ENCODE results near the gene COL23A1. TPM values are rescaled to one million over a fixed set of nuclear protein-coding genes. Genes with fewer than 3 reads are reported as not detected.

The COL23A1 gene
- total RNA-seq, 2 experiments from 2014 or later = 0.11 TPM; not detected in 1

DNA sequence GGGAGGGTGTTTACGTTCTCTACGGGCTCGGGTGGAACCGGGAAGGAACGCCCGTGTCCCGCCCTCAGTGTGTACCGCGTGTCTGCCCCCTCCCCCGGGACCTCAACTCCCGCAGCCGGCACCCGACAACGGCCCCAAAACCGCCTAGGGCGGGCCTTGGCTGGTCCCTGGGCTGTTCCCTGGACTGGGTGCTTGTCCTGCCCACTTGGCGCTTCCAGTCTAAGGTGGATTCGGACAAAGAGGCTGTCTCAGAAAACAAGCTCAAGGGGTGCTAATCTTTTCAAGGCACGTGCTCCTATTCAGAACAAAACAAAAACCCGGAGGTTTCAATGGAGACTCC is 37.0 kb upstream of the COL23A1 start:
- Mint-ChIP-seq H3K36me3 (ENCODE audit: low read depth) (peaks cover 13% of the 10 kb centered on the region), H3K27me3 (peaks cover under 1% of the 10 kb centered on the region), H3K9me3 (no peaks in the 10 kb centered on the region), H3K27ac (peak overlapping the region; percentile 61), H3K4me3 (peak overlapping the region; percentile 90), H3K4me1 (ENCODE audit: low read depth) (peaks cover 28% of the 10 kb centered on the region)
- POLR2A ChIA-PET = interaction anchor here (1.4 kb wide), 1 partner anchor 104 kb away, joined by 3 read pairs; no protein-coding TSS in a partner anchor
- TF ChIP-seq, protein P1, sequence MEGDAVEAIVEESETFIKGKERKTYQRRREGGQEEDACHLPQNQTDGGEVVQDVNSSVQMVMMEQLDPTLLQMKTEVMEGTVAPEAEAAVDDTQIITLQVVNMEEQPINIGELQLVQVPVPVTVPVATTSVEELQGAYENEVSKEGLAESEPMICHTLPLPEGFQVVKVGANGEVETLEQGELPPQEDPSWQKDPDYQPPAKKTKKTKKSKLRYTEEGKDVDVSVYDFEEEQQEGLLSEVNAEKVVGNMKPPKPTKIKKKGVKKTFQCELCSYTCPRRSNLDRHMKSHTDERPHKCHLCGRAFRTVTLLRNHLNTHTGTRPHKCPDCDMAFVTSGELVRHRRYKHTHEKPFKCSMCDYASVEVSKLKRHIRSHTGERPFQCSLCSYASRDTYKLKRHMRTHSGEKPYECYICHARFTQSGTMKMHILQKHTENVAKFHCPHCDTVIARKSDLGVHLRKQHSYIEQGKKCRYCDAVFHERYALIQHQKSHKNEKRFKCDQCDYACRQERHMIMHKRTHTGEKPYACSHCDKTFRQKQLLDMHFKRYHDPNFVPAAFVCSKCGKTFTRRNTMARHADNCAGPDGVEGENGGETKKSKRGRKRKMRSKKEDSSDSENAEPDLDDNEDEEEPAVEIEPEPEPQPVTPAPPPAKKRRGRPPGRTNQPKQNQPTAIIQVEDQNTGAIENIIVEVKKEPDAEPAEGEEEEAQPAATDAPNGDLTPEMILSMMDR (IDR thresholded peaks at IDR 0.05) = no peak
- no peak for DNase-seq
- intact Hi-C loops (cut with micrococcal nuclease) = loop anchor here (10.0 kb wide), 1 partner anchor 108 kb away; the partner anchor contains the start of gene ZNF354A
- no peak for ATAC-seq
- CTCF ChIA-PET = interaction anchor here (2.9 kb wide), 1 partner anchor 104 kb away, joined by 10 read pairs; the partner anchor contains the start of gene ZNF354A

DNA sequence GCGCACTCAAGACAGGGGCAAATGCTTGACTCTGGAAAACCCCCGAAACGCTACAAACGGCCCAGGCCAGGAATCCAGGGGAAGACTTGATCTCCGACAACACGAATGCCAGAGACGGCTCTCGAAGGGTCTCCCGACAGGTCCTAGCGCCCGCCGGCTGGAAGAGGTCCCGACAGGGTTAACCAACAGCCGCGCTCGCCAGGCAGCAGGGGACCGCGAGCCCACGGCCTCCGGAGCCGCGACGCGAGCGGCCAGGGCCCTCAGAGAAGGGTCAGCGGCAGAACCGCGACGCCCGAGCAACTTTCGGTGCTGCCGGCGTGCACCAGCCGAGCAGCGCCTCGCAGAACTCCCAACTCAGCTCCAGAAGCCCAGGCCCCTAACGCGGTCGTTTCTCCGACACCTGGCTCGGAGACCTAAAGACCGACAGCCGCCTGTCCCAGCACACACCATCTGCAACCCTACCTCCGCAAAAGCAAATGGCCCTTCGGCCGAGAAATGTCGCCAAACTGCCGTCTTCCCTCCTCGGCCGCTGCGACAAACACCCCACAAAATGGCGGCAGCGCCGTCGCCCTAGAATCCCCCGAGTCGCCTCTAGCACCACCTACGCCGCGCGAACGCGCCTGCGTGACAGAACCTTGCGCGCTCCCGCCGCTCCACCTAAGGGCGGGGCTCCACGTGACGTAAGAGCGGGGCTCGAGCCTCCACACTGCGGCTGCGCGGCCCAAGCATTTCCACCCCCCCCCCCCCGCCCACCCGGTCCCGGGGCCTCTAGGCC is 36.5 kb upstream of the COL23A1 start, which contains the start of gene CLK4:
CLK4 (minus strand) TSS at position 567 of the 775 bp plus-strand sequence. CDS start 3,634 bp downstream, outside the sequence.
- DNase-seq (peak; percentile 97), ATAC-seq (peak; percentile 84)
- Mint-ChIP-seq H3K36me3 (ENCODE audit: low read depth) (peaks cover 15% of the 10 kb centered on the region), H3K4me1 (ENCODE audit: low read depth) (peaks cover 32% of the 10 kb centered on the region), H3K4me3 (peak within 1 kb of the TSS; percentile 90), H3K27me3 (no peaks in the 10 kb centered on the region), H3K9me3 (no peaks in the 10 kb centered on the region), H3K27ac (peak within 1 kb of the TSS; percentile 98)
- intact Hi-C loops (cut with micrococcal nuclease) = loop anchor here (10.0 kb wide), 1 partner anchor 108 kb away; the partner anchor contains the start of gene ZNF354A
- POLR2A ChIA-PET = interaction anchor here (1.0 to 1.4 kb wide), 2 partner anchors 15 to 104 kb away, joined by 3 read pairs; no protein-coding TSS in a partner anchor
- TF ChIP-seq, protein P1 (IDR thresholded peaks at IDR 0.05) = no peak
- CTCF ChIA-PET = interaction anchor here (1.0 to 2.9 kb wide), 3 partner anchors 8 to 104 kb away, joined by 3 to 10 read pairs (median 4); partner anchors contain the start of gene ZNF354A

- intact Hi-C loops (cut with micrococcal nuclease) = loop anchor here (10.0 kb wide), 1 partner anchor 109 kb away; the partner anchor contains the start of gene ZNF354A
- no peak for DNase-seq
- Mint-ChIP-seq H3K4me3 (peak overlapping the region; percentile 90), H3K9me3 (no peaks in the 10 kb centered on the region), H3K4me1 (ENCODE audit: low read depth) (peaks cover 36% of the 10 kb centered on the region), H3K27me3 (no peaks in the 10 kb centered on the region), H3K36me3 (ENCODE audit: low read depth) (peaks cover 20% of the 10 kb centered on the region), H3K27ac (peak overlapping the region; percentile 98)
- TF ChIP-seq, protein P1 (IDR thresholded peaks at IDR 0.05) = no peak
- CTCF ChIA-PET = interaction anchor here (1.0 to 2.9 kb wide), 5 partner anchors 9 to 391 kb away, joined by 3 to 10 read pairs (median 4); partner anchors contain the start of gene ZNF354A
- POLR2A ChIA-PET = interaction anchor here (0.7 to 1.4 kb wide), 4 partner anchors 14 to 925 kb away, joined by 3 read pairs; partner anchors contain the start of gene RUFY1
- ATAC-seq = peak; percentile 23
Observed at GRCh38 chr5:178625679-178626483, 35.7 kb upstream of the COL23A1 start.

GRCh38 chr5:178624631-178625546 is 34.7 kb upstream of the COL23A1 start:
- Mint-ChIP-seq H3K4me1 (ENCODE audit: low read depth) (peaks cover 46% of the 10 kb centered on the region), H3K27ac (peak overlapping the region; percentile 98), H3K9me3 (no peaks in the 10 kb centered on the region), H3K4me3 (peak overlapping the region; percentile 90), H3K36me3 (ENCODE audit: low read depth) (peaks cover 30% of the 10 kb centered on the region), H3K27me3 (no peaks in the 10 kb centered on the region)
- TF ChIP-seq, protein P1 (IDR thresholded peaks at IDR 0.05) = no peak
- no peak for DNase-seq
- no peak for ATAC-seq
- intact Hi-C loops (cut with micrococcal nuclease) = loop anchor here (10.0 kb wide), 1 partner anchor 110 kb away; the partner anchor contains the start of gene ZNF354A
- ChIA-PET POLR2A (interaction anchor here (0.6 to 1.5 kb wide), 4 partner anchors 19 to 421 kb away, joined by 3 to 4 read pairs (median 4); partner anchors contain the start of gene HNRNPAB), CTCF (interaction anchor here (1.0 to 2.9 kb wide), 6 partner anchors 9 to 390 kb away, joined by 3 to 10 read pairs (median 4); partner anchors contain the start of gene ZNF354A)
